PC-3 (cell line): ENCODE results near the gene PRSS1. TPM values are rescaled to one million over a fixed set of nuclear protein-coding genes. Genes with fewer than 3 reads are reported as not detected.
"Not testable (repeated sequence)": the region's sequence is repeated elsewhere in the genome, so short reads cannot be mapped to it uniquely, and the experiment has no call there.

Experiments
- ATAC-seq: fragments of 200-7000 bp; cut with Tn5 transposase; 2 replicates; pipeline ENCODE4 v1.9.1; 2020; ENCODE audit warnings: mild to moderate bottlenecking, moderate library complexity
- BruUV-seq: library from RNA; stranded (reverse); fragments of 400-500 nt; replicated peaks from 2 replicates; lab custom pipeline; 2021; lab: Mats Ljungman, UMichigan
- CTCF ChIA-PET: fragments of 300-600 bp; sonication (Branson Sonifier 250); formaldehyde crosslinking; loops from one replicate; lab custom pipeline; 2022; ENCODE audit warnings: antibody characterized with exemption; lab: Charles Lee
- POLR2A ChIA-PET: fragments of 300-600 bp; sonication (Branson Sonifier 250); formaldehyde crosslinking; loops from one replicate; lab custom pipeline; 2022; ENCODE audit warnings: antibody characterized with exemption; ENCODE audit not compliant: unreplicated experiment; lab: Charles Lee
- DNase-seq: peaks from one replicate; pipeline ENCODE4 v3.0.0-alpha.2; 2015
- H2AFZ ChIP-seq: fragments of 300-600 bp; sonication (generic); 2 replicates; pipeline ENCODE4 v1.6.0; 2016; ENCODE audit warnings: antibody characterized with exemption, low read length
- H3F3A ChIP-seq: fragments of 300-600 bp; sonication (generic); one replicate; pipeline ENCODE4 v1.6.0; 2017; ENCODE audit warnings: antibody characterized with exemption, low read length, control low read depth, mild to moderate bottlenecking; ENCODE audit not compliant: unreplicated experiment
- H3K27ac ChIP-seq: fragments of 300-600 bp; sonication (generic); 2 replicates; pipeline ENCODE4 v1.5.1; 2016; ENCODE audit warnings: mild to moderate bottlenecking, low read length
- H3K27me3 ChIP-seq: fragments of 300-600 bp; sonication (generic); 2 replicates; pipeline ENCODE4 v1.6.1; 2016; ENCODE audit warnings: low read length, mixed read lengths
- H3K36me3 ChIP-seq: fragments of 300-600 bp; sonication (generic); 2 replicates; pipeline ENCODE4 v1.6.1; 2016; ENCODE audit warnings: low read depth, mixed run types, low read length, mixed read lengths
- H3K4me1 ChIP-seq: fragments of 300-600 bp; sonication (generic); 2 replicates; pipeline ENCODE4 v1.5.1; 2016; ENCODE audit warnings: low read length; ENCODE audit not compliant: insufficient read depth
- H3K4me2 ChIP-seq: fragments of 300-600 bp; sonication (generic); 2 replicates; pipeline ENCODE4 v1.6.0; 2016; ENCODE audit warnings: low read length
- H3K4me3 ChIP-seq: fragments of 300-600 bp; sonication (generic); 2 replicates; pipeline ENCODE4 v1.5.1; 2016; ENCODE audit warnings: mild to moderate bottlenecking, low read length, mixed read lengths
- H3K79me2 ChIP-seq: fragments of 300-600 bp; sonication (generic); 2 replicates; pipeline ENCODE4 v1.6.1; 2017; ENCODE audit warnings: low read length, mixed read lengths
- H3K9ac ChIP-seq: fragments of 300-600 bp; sonication (generic); 2 replicates; pipeline ENCODE4 v1.6.0; 2016; ENCODE audit warnings: mild to moderate bottlenecking, low read length
- H3K9me2 ChIP-seq: fragments of 300-600 bp; sonication (generic); replicated peaks from 2 replicates; pipeline ENCODE4 v1.6.1; 2016; ENCODE audit warnings: mixed run types, low read length, mixed read lengths
- H3K9me3 ChIP-seq: fragments of 300-600 bp; sonication (generic); 2 replicates; pipeline ENCODE4 v1.6.1; 2016; ENCODE audit warnings: low read length, mixed read lengths
- H4K20me1 ChIP-seq: fragments of 300-600 bp; sonication (generic); 2 replicates; pipeline ENCODE4 v1.6.1; 2016; ENCODE audit warnings: low read length, mixed read lengths
- CTCF ChIP-seq: fragments of 300-600 bp; sonication (generic); conservative IDR thresholded peaks from 2 replicates; pipeline ENCODE4 v1.5.1; 2017; ENCODE audit warnings: antibody characterized with exemption, low read depth, mild to moderate bottlenecking, low read length
- EZH2 ChIP-seq: fragments of 300-600 bp; sonication (generic); IDR thresholded peaks from one replicate; pipeline ENCODE4 v1.6.1; 2017; ENCODE audit warnings: antibody characterized with exemption, mild to moderate bottlenecking, low read length; ENCODE audit not compliant: unreplicated experiment
- EZH2phosphoT487 ChIP-seq: fragments of 300-600 bp; sonication (generic); IDR thresholded peaks from 2 replicates; pipeline ENCODE4 v1.6.1; 2018; ENCODE audit warnings: mild to moderate bottlenecking, antibody characterized with exemption, low read length, borderline replicate concordance
- intact Hi-C: fragments of 100-400 bp; cut with micrococcal nuclease; formaldehyde crosslinking; loops from 2 replicates; pipeline ENCODE4 v1.9.0; 2023
- total RNA-seq: library from RNA; depleted of rRNA; stranded (reverse); fragments of >200 nt; gene quantifications from 2 replicates; pipeline ENCODE4 v1.2.3, GENCODE V29; 2014

The PRSS1 gene
- total RNA-seq, 1 experiment from 2014 or later, result not detected

- peaks cover 64% of the 10 kb centered on the region for H3K27me3 ChIP-seq
- H3K4me3 ChIP-seq, result no peak overlapping the region
- H3K36me3 ChIP-seq, result no peaks in the 10 kb centered on the region
- CTCF ChIA-PET, result no interaction called here
- no peak overlapping the region for H3K27ac ChIP-seq
- H3F3A ChIP-seq, result no peaks in the 10 kb centered on the region
- no peak overlapping the region for H3K9ac ChIP-seq
- no peaks in the 10 kb centered on the region for H4K20me1 ChIP-seq
- H3K4me2 ChIP-seq, result no peak overlapping the region
- POLR2A ChIA-PET, result no interaction called here
- no peaks in the 10 kb centered on the region for H3K9me3 ChIP-seq
- ATAC-seq, result peak; percentile 37; the same call in 1 of the 2 replicates
- peak; percentile 65 for DNase-seq
- H3K79me2 ChIP-seq, result no peaks in the 10 kb centered on the region
- H2AFZ ChIP-seq, result no peak overlapping the region
- TF ChIP-seq CTCF, result no peak
- no peak for TF ChIP-seq EZH2phosphoT487
- no peak for TF ChIP-seq EZH2
- intact Hi-C loops, result no loop called here
- no TSS peak for BruUV-seq
- H3K4me1 ChIP-seq, result no peaks in the 10 kb centered on the region; the same call in 1 of the 2 replicates
- no peaks in the 10 kb centered on the region for H3K9me2 ChIP-seq
Observed at GRCh38 chr7:142745091-142745635, 4.1 kb upstream of the PRSS1 start.

GRCh38 chr7:142745745-142746144, 3.5 kb upstream of the PRSS1 start:
- H3K4me3 ChIP-seq, result no peak overlapping the region
- H2AFZ ChIP-seq, result no peak overlapping the region
- no peak for TF ChIP-seq EZH2phosphoT487
- TF ChIP-seq CTCF, result no peak
- TF ChIP-seq EZH2, result no peak
- ChIA-PET POLR2A (no interaction called here), CTCF (no interaction called here)
- ATAC-seq, result no peak
- no peaks in the 10 kb centered on the region for H3K36me3 ChIP-seq
- H3K79me2 ChIP-seq, result no peaks in the 10 kb centered on the region
- H3K9ac ChIP-seq, result no peak overlapping the region
- intact Hi-C loops, result no loop called here
- BruUV-seq, result no TSS peak
- H3K27me3 ChIP-seq, result peaks cover 64% of the 10 kb centered on the region
- no peaks in the 10 kb centered on the region for H3K9me2 ChIP-seq
- no peaks in the 10 kb centered on the region for H4K20me1 ChIP-seq
- H3K27ac ChIP-seq, result no peak overlapping the region
- no peaks in the 10 kb centered on the region; the same call in 1 of the 2 replicates for H3K4me1 ChIP-seq
- no peak for DNase-seq
- no peak overlapping the region for H3K4me2 ChIP-seq
- H3K9me3 ChIP-seq, result no peaks in the 10 kb centered on the region
- no peaks in the 10 kb centered on the region for H3F3A ChIP-seq

GRCh38 chr7:142746264-142746663, 3.0 kb upstream of the PRSS1 start:
- no peaks in the 10 kb centered on the region for H3K9me3 ChIP-seq
- BruUV-seq, result no TSS peak
- POLR2A ChIA-PET, result no interaction called here
- ATAC-seq (no peak), DNase-seq (no peak)
- H3K4me2 ChIP-seq, result no peak overlapping the region
- H3K4me1 ChIP-seq, result no peaks in the 10 kb centered on the region; the same call in 1 of the 2 replicates
- no peaks in the 10 kb centered on the region for H4K20me1 ChIP-seq
- H3K36me3 ChIP-seq, result no peaks in the 10 kb centered on the region
- no peak overlapping the region for H3K27ac ChIP-seq
- H2AFZ ChIP-seq, result no peak overlapping the region
- CTCF ChIA-PET, result no interaction called here
- intact Hi-C loops, result no loop called here
- H3K27me3 ChIP-seq, result peaks cover 64% of the 10 kb centered on the region
- no peaks in the 10 kb centered on the region for H3K9me2 ChIP-seq
- TF ChIP-seq CTCF, result no peak
- no peak overlapping the region for H3K9ac ChIP-seq
- no peak overlapping the region for H3K4me3 ChIP-seq
- H3F3A ChIP-seq, result no peaks in the 10 kb centered on the region
- H3K79me2 ChIP-seq, result no peaks in the 10 kb centered on the region

- ATAC-seq, BruUV-seq, H4K20me1 ChIP-seq, H3F3A ChIP-seq, H2AFZ ChIP-seq, H3K9me3 ChIP-seq, H3K4me1 ChIP-seq, intact Hi-C loops, POLR2A ChIA-PET, H3K27ac ChIP-seq, DNase-seq, CTCF ChIA-PET, H3K9ac ChIP-seq, H3K79me2 ChIP-seq, H3K4me2 ChIP-seq, H3K36me3 ChIP-seq, H3K9me2 ChIP-seq, H3K4me3 ChIP-seq: not testable (repeated sequence)
- H3K27me3 ChIP-seq, result peaks cover 51% of the 10 kb centered on the region
Observed at GRCh38 chr7:142748410-142748809, 862 bp upstream of the PRSS1 start.
